ENCODE results near the gene MCF2L.
A peak's percentile ranks its signal among the peaks of the same experiment; 100 is the strongest.

MCF2L gene

DNA sequence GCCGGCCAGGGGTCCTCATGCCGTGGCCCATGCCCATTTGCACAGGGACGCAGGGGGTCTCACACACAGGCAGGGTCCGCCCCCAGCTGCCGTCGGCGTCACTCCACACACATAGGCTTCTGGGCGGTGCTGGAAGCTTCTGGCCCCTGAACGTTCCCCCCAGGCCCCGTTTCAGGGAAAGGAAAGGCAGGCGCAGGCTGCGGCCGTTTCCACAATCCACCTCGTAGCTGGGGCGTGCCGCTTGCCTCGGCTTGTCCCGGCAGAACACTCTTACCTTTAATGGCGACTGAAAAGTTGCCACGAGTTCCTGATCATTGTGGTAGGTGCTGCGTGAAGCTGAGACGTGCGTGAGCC is 53.4 kb downstream of the MCF2L start:
- TF ChIP-seq, protein P1, sequence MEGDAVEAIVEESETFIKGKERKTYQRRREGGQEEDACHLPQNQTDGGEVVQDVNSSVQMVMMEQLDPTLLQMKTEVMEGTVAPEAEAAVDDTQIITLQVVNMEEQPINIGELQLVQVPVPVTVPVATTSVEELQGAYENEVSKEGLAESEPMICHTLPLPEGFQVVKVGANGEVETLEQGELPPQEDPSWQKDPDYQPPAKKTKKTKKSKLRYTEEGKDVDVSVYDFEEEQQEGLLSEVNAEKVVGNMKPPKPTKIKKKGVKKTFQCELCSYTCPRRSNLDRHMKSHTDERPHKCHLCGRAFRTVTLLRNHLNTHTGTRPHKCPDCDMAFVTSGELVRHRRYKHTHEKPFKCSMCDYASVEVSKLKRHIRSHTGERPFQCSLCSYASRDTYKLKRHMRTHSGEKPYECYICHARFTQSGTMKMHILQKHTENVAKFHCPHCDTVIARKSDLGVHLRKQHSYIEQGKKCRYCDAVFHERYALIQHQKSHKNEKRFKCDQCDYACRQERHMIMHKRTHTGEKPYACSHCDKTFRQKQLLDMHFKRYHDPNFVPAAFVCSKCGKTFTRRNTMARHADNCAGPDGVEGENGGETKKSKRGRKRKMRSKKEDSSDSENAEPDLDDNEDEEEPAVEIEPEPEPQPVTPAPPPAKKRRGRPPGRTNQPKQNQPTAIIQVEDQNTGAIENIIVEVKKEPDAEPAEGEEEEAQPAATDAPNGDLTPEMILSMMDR (IDR thresholded peaks at IDR 0.05; ENCODE audit: low read depth, low read length) = no peak
- Histone ChIP-seq H3K27ac (no peak overlapping the region), H3K4me3 (ENCODE audit: low read depth, low read length) (no peak overlapping the region), H3K36me3 (peaks cover 47% of the 10 kb centered on the region), H3K9me3 (ENCODE audit: severe bottlenecking) (no peaks in the 10 kb centered on the region), H3K27me3 (ENCODE audit: insufficient read depth, low read depth, severe bottlenecking) (no peaks in the 10 kb centered on the region)
- DNase-seq = no peak

DNA sequence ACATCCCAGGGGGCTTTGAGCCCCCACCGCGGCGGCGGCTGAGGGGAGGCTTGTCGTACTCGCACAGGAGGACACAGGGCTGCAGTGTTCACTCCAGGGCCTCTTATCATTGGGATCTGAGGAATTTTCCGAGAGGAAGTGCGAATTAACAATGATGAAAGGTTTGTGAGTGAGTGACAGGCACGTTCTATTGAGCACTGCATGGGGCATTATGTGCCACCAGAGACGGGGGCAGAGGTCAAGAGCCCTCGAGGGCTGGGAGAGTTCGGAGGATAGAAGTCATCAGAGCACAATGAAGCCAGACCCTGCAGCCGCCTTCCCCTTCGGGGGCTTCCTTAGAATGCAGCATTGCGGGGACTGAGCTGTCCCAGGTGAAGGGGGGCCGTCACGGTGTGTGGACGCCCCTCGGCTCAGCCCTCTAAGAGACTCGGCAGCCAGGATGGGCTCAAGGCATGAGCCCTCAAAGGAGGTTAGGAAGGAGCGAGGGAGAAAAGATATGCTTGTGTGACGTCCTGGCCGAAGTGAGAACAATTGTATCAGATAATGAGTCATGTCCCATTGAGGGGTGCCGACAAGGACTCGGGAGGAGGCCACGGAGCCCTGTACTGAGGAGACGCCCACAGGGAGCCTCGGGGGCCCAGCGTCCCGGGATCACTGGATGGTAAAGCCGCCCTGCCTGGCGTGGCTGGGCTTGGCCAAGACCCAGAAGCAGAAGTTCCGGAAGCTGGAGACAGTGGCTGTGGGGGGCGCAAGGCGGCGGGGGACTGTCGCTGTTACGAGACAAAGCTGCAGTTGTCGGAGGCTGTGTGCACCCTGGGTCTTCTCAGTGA is 53.9 kb downstream of the MCF2L start:
- no peak overlapping the region for H3K27ac ChIP-seq
- DNase-seq = no peak
- H3K27me3 ChIP-seq (ENCODE audit: insufficient read depth, low read depth, severe bottlenecking) = no peaks in the 10 kb centered on the region

DNA sequence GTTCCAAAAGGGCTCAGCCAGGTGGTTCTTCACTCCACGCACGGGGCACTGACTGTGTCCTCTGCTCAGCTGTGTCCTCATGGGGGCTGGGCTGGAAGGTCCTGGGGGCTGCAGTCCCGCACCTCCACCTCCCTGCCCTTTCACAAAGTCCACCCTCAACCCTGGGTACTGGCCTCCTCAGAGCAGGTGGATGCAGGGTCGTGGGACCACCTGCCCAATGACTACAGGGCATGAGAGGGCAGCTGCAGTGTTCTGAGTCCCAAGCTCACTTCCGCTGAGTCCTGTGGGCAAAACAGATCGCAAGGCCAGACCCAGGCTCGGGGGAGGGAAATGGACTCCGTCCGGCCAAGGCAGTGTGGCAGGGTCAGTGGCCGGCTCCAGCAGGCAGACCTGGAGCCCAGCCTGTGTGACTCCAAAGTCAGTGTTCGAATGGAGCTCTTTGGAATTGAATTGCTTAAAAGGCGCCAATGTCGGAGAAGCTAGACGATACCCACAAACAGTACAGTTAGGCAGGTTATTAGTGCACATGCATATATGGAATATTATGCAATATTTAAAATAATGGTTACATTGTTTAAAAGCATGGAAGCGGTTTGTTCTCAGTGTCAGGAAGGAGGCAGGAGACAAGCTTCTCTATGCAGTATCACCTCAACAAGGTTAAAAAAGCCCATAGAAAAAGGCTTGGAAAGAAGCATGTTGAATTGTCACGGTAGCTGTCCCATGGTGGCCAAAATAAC is 54.8 kb downstream of the MCF2L start:
- no peak overlapping the region for H3K27ac ChIP-seq
- H3K4me3 ChIP-seq (ENCODE audit: low read depth, low read length) = no peak overlapping the region
- no peak for DNase-seq
- H3K27me3 ChIP-seq (ENCODE audit: insufficient read depth, low read depth, severe bottlenecking) = no peaks in the 10 kb centered on the region
- TF ChIP-seq, protein P1 (IDR thresholded peaks at IDR 0.05; ENCODE audit: low read depth, low read length) = no peak
- peaks cover 38% of the 10 kb centered on the region for H3K36me3 ChIP-seq
- no peaks in the 10 kb centered on the region for H3K9me3 ChIP-seq (ENCODE audit: severe bottlenecking)

More for the DNA sequence above, 53.9 kb downstream of the MCF2L start:
- H3K36me3 ChIP-seq = peaks cover 44% of the 10 kb centered on the region
- H3K4me3 ChIP-seq (ENCODE audit: low read depth, low read length) = no peak overlapping the region
- TF ChIP-seq, protein P1 (IDR thresholded peaks at IDR 0.05; ENCODE audit: low read depth, low read length) = no peak
- H3K9me3 ChIP-seq (ENCODE audit: severe bottlenecking) = no peaks in the 10 kb centered on the region

DNA sequence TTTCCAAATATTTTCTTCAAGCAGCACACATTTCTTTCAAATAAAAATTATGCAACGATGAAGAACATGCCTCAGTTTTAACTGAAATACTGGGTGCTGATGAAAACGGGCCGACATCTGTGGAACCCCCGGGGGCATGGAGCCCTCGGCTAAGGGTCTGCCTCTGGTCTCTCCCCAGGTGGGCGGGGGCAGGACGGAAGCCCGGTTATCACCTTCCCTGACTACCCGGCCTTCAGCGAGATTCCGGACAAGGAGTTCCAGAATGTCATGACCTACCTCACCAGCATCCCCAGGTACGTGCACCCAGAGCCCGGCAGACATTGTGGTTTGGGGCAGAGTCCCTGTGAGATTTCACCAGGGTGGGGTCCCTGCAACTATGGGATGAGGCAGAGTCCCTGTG is 55.5 kb downstream of the MCF2L start:
- no peak for DNase-seq
- H3K36me3 ChIP-seq = peaks cover 33% of the 10 kb centered on the region
- H3K27me3 ChIP-seq (ENCODE audit: insufficient read depth, low read depth, severe bottlenecking) = no peaks in the 10 kb centered on the region
- H3K4me3 ChIP-seq (ENCODE audit: low read depth, low read length) = no peak overlapping the region
- no peak overlapping the region for H3K27ac ChIP-seq
- TF ChIP-seq, protein P1 (IDR thresholded peaks at IDR 0.05; ENCODE audit: low read depth, low read length) = no peak
- no peaks in the 10 kb centered on the region for H3K9me3 ChIP-seq (ENCODE audit: severe bottlenecking)

DNA sequence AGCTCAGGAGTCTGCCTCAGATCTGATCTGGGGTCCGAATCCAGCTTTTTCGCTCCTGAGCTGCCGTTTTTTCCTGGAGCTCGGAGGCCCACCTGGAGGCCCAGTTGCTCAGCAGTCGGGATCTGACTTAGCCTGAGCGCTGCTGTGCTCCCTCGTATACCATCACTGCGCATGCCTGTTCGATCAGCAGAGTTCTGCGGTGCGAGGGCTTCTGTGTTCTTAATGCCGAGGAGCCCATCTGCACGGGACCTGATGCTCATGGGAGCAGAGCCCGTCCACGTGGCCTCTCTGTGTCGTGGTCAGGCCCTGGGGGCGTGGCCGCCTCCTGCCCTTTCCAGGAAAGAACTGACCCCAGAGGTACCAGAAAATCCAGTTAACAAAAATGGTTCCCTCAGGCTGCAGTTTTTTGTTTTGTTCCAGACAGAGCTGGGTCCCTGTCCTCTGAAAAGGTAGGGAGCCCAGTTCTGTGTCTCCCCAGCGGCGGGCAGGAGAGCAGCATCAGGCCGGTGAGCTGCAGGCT is 57.4 kb downstream of the MCF2L start:
- no peaks in the 10 kb centered on the region for H3K9me3 ChIP-seq (ENCODE audit: severe bottlenecking)
- H3K4me3 ChIP-seq (ENCODE audit: low read depth, low read length) = no peak overlapping the region
- peak; percentile 91 for DNase-seq
- peaks cover 17% of the 10 kb centered on the region for H3K36me3 ChIP-seq
- peak overlapping the region; percentile 6; the same call in 1 of the 2 replicates for H3K27ac ChIP-seq
- no peaks in the 10 kb centered on the region for H3K27me3 ChIP-seq (ENCODE audit: insufficient read depth, low read depth, severe bottlenecking)
- TF ChIP-seq, protein P1 (IDR thresholded peaks at IDR 0.05; ENCODE audit: low read depth, low read length) = no peak
